GM12873 (cell line): ENCODE data around the gene DLX6.

ENCODE experiments used
- TF ChIP-seq, protein P1 (sequence below): IDR thresholded peaks from 2 replicates; pipeline ENCODE4 v1.5.1; 2012; ENCODE audit warnings: low read depth, mild to moderate bottlenecking, moderate library complexity, low read length, control low read depth; ENCODE audit not compliant: insufficient read depth; ENCODE audit errors: missing control alignments

Gene DLX6

DNA sequence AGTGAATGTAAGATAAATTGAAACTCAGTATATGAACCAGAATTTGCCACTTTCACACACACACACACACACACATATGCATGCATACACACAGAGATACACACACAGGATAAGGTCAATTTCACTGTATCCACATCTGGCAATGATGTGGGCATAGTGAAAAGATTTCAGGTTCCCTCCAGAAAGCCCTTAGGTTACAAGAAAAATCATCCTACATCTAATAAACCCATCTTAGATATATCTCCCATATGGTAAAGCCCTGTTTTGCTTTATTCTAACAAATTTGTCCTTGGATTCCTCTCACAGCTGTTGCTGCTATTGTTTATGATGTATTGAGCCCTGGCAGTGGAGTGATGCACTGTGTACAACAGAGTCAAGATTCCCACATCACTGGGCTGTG is 27.9 kb upstream of the DLX6 start:
- TF ChIP-seq, protein P1, sequence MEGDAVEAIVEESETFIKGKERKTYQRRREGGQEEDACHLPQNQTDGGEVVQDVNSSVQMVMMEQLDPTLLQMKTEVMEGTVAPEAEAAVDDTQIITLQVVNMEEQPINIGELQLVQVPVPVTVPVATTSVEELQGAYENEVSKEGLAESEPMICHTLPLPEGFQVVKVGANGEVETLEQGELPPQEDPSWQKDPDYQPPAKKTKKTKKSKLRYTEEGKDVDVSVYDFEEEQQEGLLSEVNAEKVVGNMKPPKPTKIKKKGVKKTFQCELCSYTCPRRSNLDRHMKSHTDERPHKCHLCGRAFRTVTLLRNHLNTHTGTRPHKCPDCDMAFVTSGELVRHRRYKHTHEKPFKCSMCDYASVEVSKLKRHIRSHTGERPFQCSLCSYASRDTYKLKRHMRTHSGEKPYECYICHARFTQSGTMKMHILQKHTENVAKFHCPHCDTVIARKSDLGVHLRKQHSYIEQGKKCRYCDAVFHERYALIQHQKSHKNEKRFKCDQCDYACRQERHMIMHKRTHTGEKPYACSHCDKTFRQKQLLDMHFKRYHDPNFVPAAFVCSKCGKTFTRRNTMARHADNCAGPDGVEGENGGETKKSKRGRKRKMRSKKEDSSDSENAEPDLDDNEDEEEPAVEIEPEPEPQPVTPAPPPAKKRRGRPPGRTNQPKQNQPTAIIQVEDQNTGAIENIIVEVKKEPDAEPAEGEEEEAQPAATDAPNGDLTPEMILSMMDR = no peak

DNA sequence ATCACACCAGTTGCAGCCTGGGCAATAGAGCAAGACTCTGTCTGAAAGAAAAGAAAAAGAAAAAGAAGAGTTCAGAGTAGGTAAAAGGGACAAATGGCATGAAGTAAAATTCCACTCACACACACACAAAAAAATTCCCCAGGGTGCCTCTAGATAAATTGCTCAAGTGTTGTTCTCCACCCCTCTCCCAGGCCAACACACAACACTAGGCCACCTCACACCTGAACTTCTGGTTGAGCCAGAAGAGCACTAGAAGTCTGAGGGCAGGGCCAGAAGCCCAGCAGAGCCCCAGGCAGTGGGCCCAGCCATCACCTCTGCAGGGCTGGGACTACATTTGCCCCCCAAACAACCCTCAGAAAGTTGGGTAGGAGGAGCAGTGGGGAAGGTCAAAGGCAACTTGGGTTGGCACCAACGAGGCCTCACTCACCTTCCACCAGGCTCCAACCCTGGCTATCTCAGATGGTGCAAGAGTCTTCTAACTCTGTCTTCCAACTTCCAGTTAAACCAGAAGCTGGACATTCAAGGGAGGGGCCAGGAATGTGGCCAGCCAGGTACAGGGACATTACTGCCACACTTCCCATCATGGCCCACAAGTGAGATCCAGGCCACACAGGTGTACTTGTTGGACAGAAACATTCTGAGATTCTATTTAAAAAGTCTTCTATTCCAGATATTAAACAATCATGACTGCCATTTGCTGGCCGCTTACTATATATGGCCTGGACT is 25.6 kb upstream of the DLX6 start:
- TF ChIP-seq, protein P1 = no peak

DNA sequence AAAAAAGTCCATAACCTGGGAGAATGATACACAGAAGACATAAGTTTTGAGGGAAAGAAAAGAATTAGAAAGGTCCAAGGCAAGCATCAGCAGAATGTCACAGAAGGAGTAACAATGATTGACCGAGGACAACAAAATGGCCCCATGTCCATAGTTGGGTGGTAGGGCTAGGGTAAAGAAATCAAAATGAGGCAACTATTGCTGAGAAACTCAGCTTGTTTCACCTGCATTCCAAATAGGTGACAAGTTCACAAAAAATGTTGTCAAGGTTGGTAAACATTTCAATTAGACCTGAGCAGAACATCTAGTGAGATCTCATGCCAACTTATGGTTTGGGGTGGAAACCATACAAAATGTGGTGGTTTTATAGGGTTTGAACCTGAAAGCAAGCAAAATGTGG is 22.8 kb upstream of the DLX6 start:
- TF ChIP-seq, protein P1 = no peak

DNA sequence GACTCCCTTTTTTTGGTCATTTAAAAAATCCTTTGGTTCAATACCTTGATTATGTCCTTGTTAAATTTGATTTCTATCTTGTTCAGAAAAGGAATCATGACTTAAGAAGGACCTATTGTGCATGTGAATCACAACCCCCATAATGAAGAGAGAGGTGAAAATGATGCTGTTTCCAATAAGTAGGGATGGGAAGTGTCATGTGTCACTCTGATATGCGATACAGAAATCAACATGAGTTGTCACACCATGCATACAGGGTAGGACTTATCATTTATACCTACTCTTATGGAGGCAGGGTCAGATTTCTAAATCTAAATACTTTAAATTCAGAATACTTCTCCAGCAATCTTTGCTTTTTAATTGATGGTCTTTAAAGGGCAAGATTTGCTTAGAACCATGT is 19.4 kb upstream of the DLX6 start:
- TF ChIP-seq, protein P1 = no peak

DNA sequence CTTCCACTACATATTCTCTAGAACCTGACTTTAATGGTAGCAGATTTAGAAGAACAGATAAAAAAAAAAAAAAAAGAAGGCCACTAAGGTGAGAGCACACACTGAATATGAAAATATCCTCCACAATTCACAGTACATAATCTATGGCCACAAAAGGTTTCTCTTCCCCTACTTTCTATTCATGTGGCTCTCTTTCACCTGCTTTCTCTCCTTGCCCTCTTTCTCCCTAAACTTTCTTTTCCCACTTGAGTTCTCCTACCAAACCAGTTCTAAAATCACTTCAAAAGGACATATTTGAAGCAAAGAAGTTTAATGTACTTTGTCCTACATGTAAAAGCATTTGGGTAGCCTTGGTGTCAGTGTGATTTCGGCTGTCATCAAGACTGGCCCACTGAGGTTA is 18.5 kb upstream of the DLX6 start:
- TF ChIP-seq, protein P1 = no peak

DNA sequence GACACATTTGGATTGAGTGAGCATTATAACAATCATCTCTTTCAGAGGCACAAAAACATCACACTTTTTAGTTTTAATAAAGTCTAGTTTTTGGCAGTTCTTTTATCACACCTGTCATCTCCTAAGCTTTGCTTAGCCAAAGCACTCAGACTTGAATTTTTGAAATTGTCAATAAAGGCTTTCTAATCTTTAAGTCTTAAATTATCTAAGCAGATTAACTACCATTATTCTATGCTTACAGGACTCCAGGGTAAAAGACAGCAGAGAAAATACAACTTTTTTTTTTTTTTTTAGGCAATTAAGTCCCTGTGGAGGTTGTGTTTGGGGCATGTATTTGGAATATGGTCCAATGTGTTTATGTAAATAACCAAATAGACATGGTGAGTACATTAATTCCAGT is 17.6 kb upstream of the DLX6 start:
- TF ChIP-seq, protein P1 = no peak

DNA sequence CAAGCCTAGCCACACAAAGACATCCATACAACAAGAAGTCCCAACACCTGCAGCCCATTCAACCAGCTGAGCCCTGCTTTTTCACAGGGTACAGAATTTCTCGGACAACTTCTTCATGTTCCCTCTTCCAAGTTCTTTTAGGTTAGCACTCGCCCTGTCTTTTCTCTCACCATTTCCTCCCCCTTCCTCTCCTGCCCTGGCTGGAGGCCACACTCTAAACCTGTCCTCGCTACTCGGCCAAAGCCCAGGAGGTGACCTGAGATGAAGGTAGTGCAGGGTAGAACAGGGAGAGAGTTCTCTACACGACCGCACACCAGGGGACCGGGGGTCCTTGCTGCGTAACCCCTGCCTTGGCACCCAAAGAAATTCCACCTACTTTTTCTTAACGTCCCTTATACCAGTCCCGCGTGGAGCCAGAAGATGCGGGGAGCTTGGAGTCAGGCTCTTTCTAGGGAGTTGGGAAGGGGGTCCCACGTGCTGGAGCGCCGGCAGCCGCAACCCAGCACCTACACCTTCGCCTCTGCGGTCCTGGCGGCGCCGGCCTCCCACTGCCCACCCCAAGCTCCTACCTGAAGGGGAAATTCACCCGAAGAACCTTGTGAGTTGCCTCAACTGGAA is 16.0 kb upstream of the DLX6 start:
- TF ChIP-seq, protein P1 = no peak
